ENCODE measurements around the gene ETFA. TPM values are rescaled to one million over a fixed set of nuclear protein-coding genes. Genes with fewer than 3 reads are reported as not detected.

ETFA gene
- total and polyA plus RNA-seq, 2 experiments from 2014 or later, result 175 to 185 TPM

DNA sequence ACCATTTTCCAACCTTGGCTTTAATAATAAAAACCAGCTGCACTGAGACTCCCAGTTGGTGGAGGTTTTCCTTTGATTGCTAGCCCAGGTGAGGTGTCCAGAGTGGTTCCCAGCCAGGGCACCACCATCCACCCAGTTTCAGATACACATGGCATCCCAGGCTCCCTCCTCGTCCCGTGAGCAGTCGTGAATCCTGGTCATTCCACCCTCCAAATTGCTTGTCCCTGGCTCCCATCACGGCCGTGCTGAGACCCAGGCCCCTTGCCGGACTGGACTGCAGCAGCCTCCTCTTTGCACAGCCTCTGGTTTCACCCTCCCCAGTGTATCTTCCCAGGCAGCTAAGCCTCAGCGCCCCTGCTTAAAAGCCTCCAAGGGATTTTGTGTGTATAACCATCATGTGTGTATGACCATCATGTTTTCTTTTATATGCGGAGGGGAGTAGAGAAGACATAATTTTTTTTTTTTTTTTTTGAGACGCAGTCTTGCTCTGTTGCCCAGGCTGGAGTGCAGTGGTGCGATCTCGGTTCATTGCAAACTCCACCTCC lies 106.3 kb downstream of the ETFA start:
- Histone ChIP-seq H3K9me2 (replicated peaks; ENCODE audit: insufficient read depth) (no peaks in the 10 kb centered on the region), H3K79me2 (no peaks in the 10 kb centered on the region), H3K4me2 (no peak overlapping the region), H3K27me3 (no peaks in the 10 kb centered on the region), H2AFZ (no peak overlapping the region), H3K4me3 (no peak overlapping the region), H3K4me1 (ENCODE audit: insufficient read depth) (no peaks in the 10 kb centered on the region), H3K9me3 (ENCODE audit: low read depth) (no peaks in the 10 kb centered on the region), H4K20me1 (ENCODE audit: insufficient read depth, poor library complexity, severe bottlenecking) (no peaks in the 10 kb centered on the region), H3K36me3 (replicated peaks; ENCODE audit: insufficient read depth, low read depth) (no peaks in the 10 kb centered on the region), H3K27ac (no peak overlapping the region)
- WGBS (ENCODE audit: low lambda C conversion rate, missing lambda C conversion rate), result 96% methylated on average over 11 of the region's 11 CpGs
- no peak for DNase-seq (ENCODE audit: low spot score)
- TF ChIP-seq EZH2 (IDR thresholded peaks at IDR 0.05; ENCODE audit: borderline replicate concordance), result no peak

DNA sequence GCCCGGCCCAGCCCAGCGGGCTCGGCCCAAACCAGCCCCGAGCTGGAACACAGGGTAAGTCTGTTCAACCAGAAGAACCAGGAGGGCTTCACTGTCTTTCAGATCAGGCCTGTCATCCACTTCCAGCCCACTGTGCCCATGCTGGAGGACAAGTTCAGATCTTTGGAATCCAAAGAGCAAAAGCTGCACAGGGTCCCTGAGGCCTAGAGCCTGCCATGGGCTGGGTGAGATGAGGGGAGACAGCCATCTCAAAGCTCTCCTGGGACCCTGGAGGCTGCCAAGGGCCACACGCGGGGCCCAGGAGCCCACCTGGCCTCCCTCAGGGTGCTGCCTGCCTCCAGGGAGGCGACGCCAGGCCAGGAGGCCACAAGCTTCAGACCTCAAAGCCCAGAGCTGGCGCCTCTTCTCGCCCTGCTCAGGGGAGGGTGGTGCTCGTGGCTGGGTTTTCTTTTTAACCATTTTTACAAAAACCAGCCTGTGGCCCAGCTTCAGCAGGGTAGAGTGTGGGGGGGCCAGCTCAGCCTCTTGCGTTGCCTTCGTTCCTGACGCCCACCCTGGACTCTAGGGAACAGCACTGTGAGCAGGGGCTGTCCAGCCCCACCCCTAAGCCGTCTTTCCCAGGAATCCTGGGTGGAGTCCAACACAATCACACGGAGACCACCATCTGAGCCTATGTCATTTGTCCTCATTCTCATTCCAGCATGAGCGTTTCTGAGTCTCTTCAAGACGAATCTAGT lies 107.0 kb downstream of the ETFA start:
- Histone ChIP-seq H4K20me1 (ENCODE audit: insufficient read depth, poor library complexity, severe bottlenecking) (no peaks in the 10 kb centered on the region), H2AFZ (no peak overlapping the region), H3K79me2 (no peaks in the 10 kb centered on the region), H3K36me3 (replicated peaks; ENCODE audit: insufficient read depth, low read depth) (no peaks in the 10 kb centered on the region), H3K27me3 (no peaks in the 10 kb centered on the region), H3K4me3 (no peak overlapping the region), H3K9me3 (ENCODE audit: low read depth) (no peaks in the 10 kb centered on the region), H3K4me2 (no peak overlapping the region), H3K9me2 (replicated peaks; ENCODE audit: insufficient read depth) (no peaks in the 10 kb centered on the region), H3K4me1 (ENCODE audit: insufficient read depth) (no peaks in the 10 kb centered on the region), H3K27ac (no peak overlapping the region)
- no peak for DNase-seq (ENCODE audit: low spot score)
- TF ChIP-seq EZH2phosphoT487 (IDR thresholded peaks at IDR 0.05; ENCODE audit: low read depth, severe bottlenecking, unreplicated experiment) (no peak), EZH2 (IDR thresholded peaks at IDR 0.05; ENCODE audit: borderline replicate concordance) (no peak)
- TF ChIP-seq, protein P1, sequence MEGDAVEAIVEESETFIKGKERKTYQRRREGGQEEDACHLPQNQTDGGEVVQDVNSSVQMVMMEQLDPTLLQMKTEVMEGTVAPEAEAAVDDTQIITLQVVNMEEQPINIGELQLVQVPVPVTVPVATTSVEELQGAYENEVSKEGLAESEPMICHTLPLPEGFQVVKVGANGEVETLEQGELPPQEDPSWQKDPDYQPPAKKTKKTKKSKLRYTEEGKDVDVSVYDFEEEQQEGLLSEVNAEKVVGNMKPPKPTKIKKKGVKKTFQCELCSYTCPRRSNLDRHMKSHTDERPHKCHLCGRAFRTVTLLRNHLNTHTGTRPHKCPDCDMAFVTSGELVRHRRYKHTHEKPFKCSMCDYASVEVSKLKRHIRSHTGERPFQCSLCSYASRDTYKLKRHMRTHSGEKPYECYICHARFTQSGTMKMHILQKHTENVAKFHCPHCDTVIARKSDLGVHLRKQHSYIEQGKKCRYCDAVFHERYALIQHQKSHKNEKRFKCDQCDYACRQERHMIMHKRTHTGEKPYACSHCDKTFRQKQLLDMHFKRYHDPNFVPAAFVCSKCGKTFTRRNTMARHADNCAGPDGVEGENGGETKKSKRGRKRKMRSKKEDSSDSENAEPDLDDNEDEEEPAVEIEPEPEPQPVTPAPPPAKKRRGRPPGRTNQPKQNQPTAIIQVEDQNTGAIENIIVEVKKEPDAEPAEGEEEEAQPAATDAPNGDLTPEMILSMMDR (IDR thresholded peaks at IDR 0.05; ENCODE audit: poor library complexity), result no peak
- 88% methylated on average over 18 of the region's 18 CpGs for WGBS (ENCODE audit: low lambda C conversion rate, missing lambda C conversion rate)

DNA sequence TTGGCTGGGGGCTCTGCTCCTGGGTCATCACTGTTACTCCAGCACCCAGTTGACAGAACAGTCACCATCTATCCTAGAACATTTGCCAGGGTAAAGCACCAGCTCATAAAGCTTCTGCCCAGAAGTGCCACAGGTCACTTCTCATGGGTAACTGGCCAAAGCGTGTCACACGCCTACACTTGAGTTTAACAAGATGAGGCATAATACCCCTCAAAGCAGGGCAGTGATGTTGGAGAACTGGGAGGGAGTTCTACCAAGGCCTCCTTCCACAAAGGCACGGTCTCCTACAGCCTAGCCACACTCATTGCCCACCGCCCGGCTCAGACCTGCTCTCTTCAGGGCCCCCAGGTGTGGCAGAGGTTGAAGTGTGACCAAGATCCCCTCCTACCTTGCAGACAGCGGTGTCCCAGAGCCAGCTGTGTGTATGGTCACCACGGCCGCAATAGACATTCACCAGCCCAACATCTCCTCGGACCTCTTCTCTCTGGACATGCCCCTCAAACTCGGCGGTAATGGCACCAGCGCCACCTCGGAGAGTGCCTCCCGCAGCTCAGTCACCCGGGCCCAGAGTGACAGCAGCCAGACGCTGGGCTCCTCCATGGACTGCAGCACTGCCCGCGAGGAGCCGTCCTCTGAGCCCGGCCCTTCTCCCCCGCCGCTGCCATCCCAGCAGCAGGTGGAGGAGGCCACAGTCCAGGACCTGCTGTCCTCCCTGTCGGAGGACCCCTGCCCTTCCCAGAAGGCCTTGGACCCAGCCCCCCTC lies 107.7 kb downstream of the ETFA start:
- TF ChIP-seq EZH2 (IDR thresholded peaks at IDR 0.05; ENCODE audit: borderline replicate concordance) (no peak), EZH2phosphoT487 (IDR thresholded peaks at IDR 0.05; ENCODE audit: low read depth, severe bottlenecking, unreplicated experiment) (no peak)
- TF ChIP-seq, protein P1 (IDR thresholded peaks at IDR 0.05; ENCODE audit: poor library complexity), result no peak
- no peak for DNase-seq (ENCODE audit: low spot score)
- H3K36me3 ChIP-seq (replicated peaks; ENCODE audit: insufficient read depth, low read depth), result no peaks in the 10 kb centered on the region
- H3K27me3 ChIP-seq, result no peaks in the 10 kb centered on the region
- WGBS (ENCODE audit: low lambda C conversion rate, missing lambda C conversion rate), result over 99% methylated on average over 14 of the region's 23 CpGs
- no peaks in the 10 kb centered on the region for H3K4me1 ChIP-seq (ENCODE audit: insufficient read depth)
- no peak overlapping the region for H3K4me3 ChIP-seq
- H2AFZ ChIP-seq, result no peak overlapping the region
- H3K9me3 ChIP-seq (ENCODE audit: low read depth), result no peaks in the 10 kb centered on the region
- H4K20me1 ChIP-seq (ENCODE audit: insufficient read depth, poor library complexity, severe bottlenecking), result no peaks in the 10 kb centered on the region
- H3K9me2 ChIP-seq (replicated peaks; ENCODE audit: insufficient read depth), result no peaks in the 10 kb centered on the region
- no peak overlapping the region for H3K27ac ChIP-seq
- no peaks in the 10 kb centered on the region for H3K79me2 ChIP-seq
- H3K4me2 ChIP-seq, result no peak overlapping the region

All from hepatocyte (in vitro differentiated cells).